ENCODE data around the gene CHRNA10. TPM values are rescaled to one million over a fixed set of nuclear protein-coding genes. Genes with fewer than 3 reads are reported as not detected.
A peak's percentile ranks its signal among the peaks of the same experiment; 100 is the strongest.

CHRNA10 gene
- total and polyA plus RNA-seq, 2 of the 13 experiments (the other 11 are each of a cell fraction or from before 2014, with no cell fraction given): 0.53 to 0.71 TPM

- TF ChIP-seq ARID5B (CRISPR knock-in tag; IDR thresholded peaks at IDR 0.05) (0 out of 2 replicates have a peak, but pooled peaks have one; percentile 32), ATF5 (CRISPR knock-in tag; IDR thresholded peaks at IDR 0.05; ENCODE audit: low read depth) (no peak), SOX13 (IDR thresholded peaks at IDR 0.05) (0 out of 2 replicates have a peak, but pooled peaks have one; percentile 14), SOX13 (CRISPR knock-in tag; conservative IDR thresholded peaks at IDR 0.05 in 1 of 2, IDR thresholded peaks at IDR 0.05 in 1 of 2) (peak in 1 of 2 experiments; percentile 64; a peak in 2 of 4 replicates), TBX3 (IDR thresholded peaks at IDR 0.05; ENCODE audit: borderline replicate concordance) (peak; percentile 30; the same call in 1 of the 2 replicates), ZEB1 (IDR thresholded peaks at IDR 0.05; ENCODE audit: insufficient replicate concordance, low read depth) (peak; percentile 67), ZNF552 (CRISPR knock-in tag; IDR thresholded peaks at IDR 0.05; ENCODE audit: borderline replicate concordance) (no peak), ZNF337 (CRISPR knock-in tag; IDR thresholded peaks at IDR 0.05; ENCODE audit: borderline replicate concordance, low read depth) (no peak), USF2 (IDR thresholded peaks at IDR 0.05; ENCODE audit: low read depth, low read length) (no peak), USF2 (CRISPR knock-in tag; IDR thresholded peaks at IDR 0.05; ENCODE audit: borderline replicate concordance) (no peak), FOXP1 (IDR thresholded peaks at IDR 0.05) (no peak), FOXP1 (CRISPR knock-in tag; IDR thresholded peaks at IDR 0.05) (peak; percentile 8; the same call in 1 of the 2 replicates), FIP1L1 (IDR thresholded peaks at IDR 0.05; ENCODE audit: borderline replicate concordance, insufficient read depth, low read depth, low read length) (no peak), TCF7L2 (IDR thresholded peaks at IDR 0.05; ENCODE audit: low read depth, low read length) (peak; percentile 46; the same call in 1 of the 2 replicates), GTF2F1 (IDR thresholded peaks at IDR 0.05; ENCODE audit: low read length) (no peak), HNF4G (IDR thresholded peaks at IDR 0.05; ENCODE audit: borderline replicate concordance, low read depth, low read length) (peak; percentile 75), HNF4G (CRISPR knock-in tag; IDR thresholded peaks at IDR 0.05; ENCODE audit: borderline replicate concordance, low read depth) (no peak), GATAD1 (CRISPR knock-in tag; IDR thresholded peaks at IDR 0.05) (no peak), HNF4A (CRISPR knock-in tag; IDR thresholded peaks at IDR 0.05) (peak; percentile 36; the same call in 1 of the 2 replicates), TCF7 (IDR thresholded peaks at IDR 0.05; ENCODE audit: low read depth) (peak; percentile 57), MAX (IDR thresholded peaks at IDR 0.05) (0 out of 2 replicates have a peak, but pooled peaks have one; percentile 19), RXRA (CRISPR knock-in tag; IDR thresholded peaks at IDR 0.05) (no peak), HHEX (CRISPR knock-in tag; IDR thresholded peaks at IDR 0.05) (0 out of 2 replicates have a peak, but pooled peaks have one; percentile 30), ZNF549 (CRISPR knock-in tag; IDR thresholded peaks at IDR 0.05) (no peak), SOX6 (IDR thresholded peaks at IDR 0.05) (no peak), SOX6 (CRISPR knock-in tag; IDR thresholded peaks at IDR 0.05) (peak; percentile 66), SRSF1 (optimal IDR thresholded peaks at IDR 0.05; ENCODE audit: low read depth, low read length) (no peak)
Observed at GRCh38 chr11:3712274-3712673, 41.1 kb upstream of the CHRNA10 start (continued).
